HEK293 (cell line): ENCODE measurements around the gene SLC3A2.

ENCODE experiments used
- CTCF ChIA-PET: fragments of 350-600 bp; formaldehyde crosslinking; extraction: SDS; loops from one replicate; lab custom pipeline; 2021; ENCODE audit warnings: antibody characterized with exemption; lab: Yijun Ruan, JAX
- POLR2A ChIA-PET: fragments of 300-600 bp; formaldehyde crosslinking; extraction: SDS; loops from one replicate; lab custom pipeline; 2020; ENCODE audit warnings: antibody characterized with exemption, inconsistent platforms; lab: Yijun Ruan, JAX
- H3K27ac ChIP-seq: fragments of 200-500 bp; sonication (Bioruptor generic); 2 replicates; pipeline ENCODE4 v1.5.1; 2014; ENCODE audit warnings: low read depth, low read length, control low read depth, inconsistent platforms; ENCODE audit errors: extremely low read depth
- H3K36me3 ChIP-seq, 2 experiments: fragments of 200-500 bp in 1 of 2; sonication (Bioruptor generic) in 1 of 2; 1 replicate in 1 of 2; 2 replicates in 1 of 2; pipeline ENCODE4 v1.5.1; 2014 to 2017; ENCODE audit warnings: inconsistent platforms in 2 of 2, low read length in 2 of 2; ENCODE audit not compliant: control insufficient read depth in 2 of 2, insufficient read depth in 1 of 2
- H3K4me1 ChIP-seq: fragments of 200-500 bp; sonication (Bioruptor generic); 2 replicates; pipeline ENCODE4 v1.5.1; 2014; ENCODE audit warnings: mild to moderate bottlenecking, low read length, inconsistent platforms; ENCODE audit not compliant: control insufficient read depth, insufficient read depth
- H3K4me3 ChIP-seq: 2 replicates; pipeline ENCODE4 v1.5.1; 2011; ENCODE audit warnings: low read depth, mild to moderate bottlenecking, control low read depth, low read length, moderate library complexity
- H3K9me3 ChIP-seq: fragments of 200-500 bp; sonication (Bioruptor generic); 2 replicates; pipeline ENCODE4 v1.5.1; 2014; ENCODE audit warnings: low read depth, low read length, inconsistent platforms; ENCODE audit not compliant: control insufficient read depth, insufficient read depth
- CTCF ChIP-seq: fragments of 450-650 bp; formaldehyde crosslinking; IDR thresholded peaks from 2 replicates; pipeline ENCODE4 v1.5.1; 2016; ENCODE audit warnings: missing biosample characterization, missing genetic modification characterization
- EGR2 ChIP-seq: fragments of 450-650 bp; formaldehyde crosslinking; IDR thresholded peaks from 2 replicates; pipeline ENCODE4 v1.5.1; 2016; ENCODE audit warnings: low read depth, missing biosample characterization, missing genetic modification characterization
- HIC1 ChIP-seq: fragments of 450-650 bp; formaldehyde crosslinking; IDR thresholded peaks from 2 replicates; pipeline ENCODE4 v1.5.1; 2016; ENCODE audit warnings: missing biosample characterization, missing genetic modification characterization
- KLF1 ChIP-seq: fragments of 450-650 bp; formaldehyde crosslinking; IDR thresholded peaks from 2 replicates; pipeline ENCODE4 v1.5.1; 2016; ENCODE audit warnings: missing biosample characterization, missing genetic modification characterization
- PRDM6 ChIP-seq: fragments of 450-650 bp; formaldehyde crosslinking; IDR thresholded peaks from 2 replicates; pipeline ENCODE4 v1.5.1; 2017; ENCODE audit warnings: missing biosample characterization, missing genetic modification characterization
- SCRT1 ChIP-seq: fragments of 450-650 bp; formaldehyde crosslinking; IDR thresholded peaks from 2 replicates; pipeline ENCODE4 v1.5.1; 2016; ENCODE audit warnings: missing biosample characterization, missing genetic modification characterization, borderline replicate concordance
- SP3 ChIP-seq: fragments of 450-650 bp; formaldehyde crosslinking; IDR thresholded peaks from 2 replicates; pipeline ENCODE4 v1.5.1; 2016; ENCODE audit warnings: missing biosample characterization, missing genetic modification characterization
- ZBTB17 ChIP-seq: fragments of 450-650 bp; formaldehyde crosslinking; IDR thresholded peaks from 2 replicates; pipeline ENCODE4 v1.5.1; 2016; ENCODE audit warnings: missing biosample characterization, missing genetic modification characterization
- ZBTB20 ChIP-seq: fragments of 450-650 bp; formaldehyde crosslinking; IDR thresholded peaks from 2 replicates; pipeline ENCODE4 v1.5.1; 2016; ENCODE audit warnings: missing biosample characterization, missing genetic modification characterization
- ZBTB6 ChIP-seq: fragments of 450-650 bp; formaldehyde crosslinking; IDR thresholded peaks from 2 replicates; pipeline ENCODE4 v1.5.1; 2017; ENCODE audit warnings: missing biosample characterization, missing genetic modification characterization
- ZFHX2 ChIP-seq: fragments of 450-650 bp; formaldehyde crosslinking; conservative IDR thresholded peaks from 2 replicates; pipeline ENCODE4 v1.5.1; 2016; ENCODE audit warnings: missing biosample characterization, missing genetic modification characterization
- ZFP69B ChIP-seq: fragments of 450-650 bp; formaldehyde crosslinking; IDR thresholded peaks from 2 replicates; pipeline ENCODE4 v1.5.1; 2016; ENCODE audit warnings: missing biosample characterization, missing genetic modification characterization
- ZNF2 ChIP-seq: fragments of 450-650 bp; formaldehyde crosslinking; IDR thresholded peaks from 2 replicates; pipeline ENCODE4 v1.5.1; 2016; ENCODE audit warnings: missing biosample characterization, missing genetic modification characterization
- ZNF24 ChIP-seq: fragments of 450-650 bp; formaldehyde crosslinking; IDR thresholded peaks from 2 replicates; pipeline ENCODE4 v1.5.1; 2016; ENCODE audit warnings: missing biosample characterization, missing genetic modification characterization
- ZNF423 ChIP-seq: fragments of 450-650 bp; formaldehyde crosslinking; IDR thresholded peaks from 2 replicates; pipeline ENCODE4 v1.5.1; 2016; ENCODE audit warnings: missing biosample characterization, missing genetic modification characterization
- ZNF510 ChIP-seq: fragments of 450-650 bp; formaldehyde crosslinking; IDR thresholded peaks from 2 replicates; pipeline ENCODE4 v1.5.1; 2018; ENCODE audit warnings: mild to moderate bottlenecking, missing genetic modification characterization, missing biosample characterization; ENCODE audit not compliant: insufficient replicate concordance
- ZNF521 ChIP-seq: fragments of 450-650 bp; formaldehyde crosslinking; IDR thresholded peaks from 2 replicates; pipeline ENCODE4 v1.5.1; 2017; ENCODE audit warnings: missing biosample characterization, mild to moderate bottlenecking, missing genetic modification characterization
- ZNF629 ChIP-seq: fragments of 450-650 bp; formaldehyde crosslinking; IDR thresholded peaks from 2 replicates; pipeline ENCODE4 v1.5.1; 2017; ENCODE audit warnings: missing biosample characterization, missing genetic modification characterization
- ZNF645 ChIP-seq: fragments of 450-650 bp; formaldehyde crosslinking; IDR thresholded peaks from 2 replicates; pipeline ENCODE4; 2016; ENCODE audit warnings: missing biosample characterization, missing genetic modification characterization
- ZNF660 ChIP-seq: fragments of 450-650 bp; IDR thresholded peaks from 2 replicates; pipeline ENCODE4 v1.5.1; 2018; ENCODE audit warnings: missing biosample characterization, mild to moderate bottlenecking, missing genetic modification characterization
- ZNF768 ChIP-seq: fragments of 450-650 bp; formaldehyde crosslinking; IDR thresholded peaks from 2 replicates; pipeline ENCODE4 v1.5.1; 2018; ENCODE audit warnings: missing biosample characterization, mild to moderate bottlenecking, missing genetic modification characterization
- ZNF777 ChIP-seq: fragments of 450-650 bp; formaldehyde crosslinking; IDR thresholded peaks from 2 replicates; pipeline ENCODE4 v1.5.1; 2017; ENCODE audit warnings: missing biosample characterization, missing genetic modification characterization, borderline replicate concordance
- ZXDB ChIP-seq: fragments of 450-650 bp; formaldehyde crosslinking; IDR thresholded peaks from 2 replicates; pipeline ENCODE4 v1.5.1; 2016; ENCODE audit warnings: missing biosample characterization, missing genetic modification characterization

SLC3A2 gene

GRCh38 chr11:62832336-62833234, 48.1 kb upstream of the SLC3A2 start, which contains the start of gene TEX54:
Gene TEX54 (minus strand): TSS chr11:62832841.
- TF ChIP-seq ZNF2 (no peak), ZNF423 (tag by site-specific recombination) (no peak), ZBTB20 (tag by site-specific recombination) (peak; percentile 38; the same call in 1 of the 2 replicates), ZNF660 (tag by site-specific recombination) (0 out of 2 replicates have a peak, but pooled peaks have one; percentile 16), HIC1 (tag by site-specific recombination) (peak; percentile 46; the same call in 1 of the 2 replicates), ZNF777 (tag by site-specific recombination) (0 out of 2 replicates have a peak, but pooled peaks have one; percentile 21), ZXDB (tag by site-specific recombination) (no peak), SCRT1 (tag by site-specific recombination) (no peak), ZBTB17 (tag by site-specific recombination) (peak; percentile 97), ZFP69B (tag by site-specific recombination) (peak; percentile 34; the same call in 1 of the 2 replicates), ZFHX2 (tag by site-specific recombination) (peak; percentile 79), EGR2 (peak; percentile 49), SP3 (tag by site-specific recombination) (no peak)
- Histone ChIP-seq H3K4me3 (peak within 1 kb of the TSS; percentile 87), H3K4me1 (peaks cover 2% of the 10 kb centered on the region; the same call in 1 of the 2 replicates), H3K27ac (peak within 1 kb of the TSS; percentile 88), H3K9me3 (no peaks in the 10 kb centered on the region), H3K36me3 (peaks cover 0 to 58% of the 10 kb centered on the region in 2 experiments; a peak in 2 of 3 replicates)
- CTCF ChIA-PET: interaction anchor here (0.5 to 1.5 kb wide), 5 partner anchors 17 to 109 kb away, joined by 3 to 13 read pairs (median 4); partner anchors contain the start of gene TMEM179B
- POLR2A ChIA-PET: interaction anchor here (0.5 to 5.1 kb wide), 36 partner anchors 8 to 265 kb away, joined by 3 to 93 read pairs (median 6); partner anchors contain the start of genes BSCL2, EEF1G, GNG3 and HNRNPUL2

- peaks cover 0 to 43% of the 10 kb centered on the region in 2 experiments; a peak in 2 of 3 replicates for H3K36me3 ChIP-seq
- H3K27ac ChIP-seq: no peak overlapping the region
- H3K4me3 ChIP-seq: no peak overlapping the region
- no peaks in the 10 kb centered on the region for H3K9me3 ChIP-seq
- CTCF ChIA-PET: interaction anchor here (0.8 kb wide), 1 partner anchor 49 kb away, joined by 3 read pairs; no protein-coding TSS in a partner anchor
- POLR2A ChIA-PET: interaction anchor here (5.1 kb wide), 1 partner anchor 47 kb away, joined by 40 read pairs; the partner anchor contains the start of gene TMEM179B
- H3K4me1 ChIP-seq: 0 out of 2 replicates have a peak, but pooled peaks cover under 1% of the 10 kb centered on the region
- TF ChIP-seq ZFP69B (tag by site-specific recombination) (no peak), ZNF521 (tag by site-specific recombination) (no peak), ZNF2 (no peak), ZNF629 (tag by site-specific recombination) (no peak), ZNF645 (tag by site-specific recombination) (no peak), CTCF (tag by site-specific recombination) (no peak), KLF1 (tag by site-specific recombination) (no peak), ZNF24 (tag by site-specific recombination) (no peak), ZNF768 (no peak), ZXDB (tag by site-specific recombination) (no peak), ZBTB6 (tag by site-specific recombination) (no peak), PRDM6 (tag by site-specific recombination) (no peak), ZNF510 (tag by site-specific recombination) (no peak)
These were observed 45.4 kb upstream of the SLC3A2 start for GRCh38 chr11:62835336-62835735.
